Cortex of kidney (tissue), 1 donor: ENCODE results near the gene ERGIC3.

Experiments
- DNase-seq: peaks from one replicate; lab custom pipeline; 2025; lab: John Stamatoyannopoulos, UW

ERGIC3 gene

DNA sequence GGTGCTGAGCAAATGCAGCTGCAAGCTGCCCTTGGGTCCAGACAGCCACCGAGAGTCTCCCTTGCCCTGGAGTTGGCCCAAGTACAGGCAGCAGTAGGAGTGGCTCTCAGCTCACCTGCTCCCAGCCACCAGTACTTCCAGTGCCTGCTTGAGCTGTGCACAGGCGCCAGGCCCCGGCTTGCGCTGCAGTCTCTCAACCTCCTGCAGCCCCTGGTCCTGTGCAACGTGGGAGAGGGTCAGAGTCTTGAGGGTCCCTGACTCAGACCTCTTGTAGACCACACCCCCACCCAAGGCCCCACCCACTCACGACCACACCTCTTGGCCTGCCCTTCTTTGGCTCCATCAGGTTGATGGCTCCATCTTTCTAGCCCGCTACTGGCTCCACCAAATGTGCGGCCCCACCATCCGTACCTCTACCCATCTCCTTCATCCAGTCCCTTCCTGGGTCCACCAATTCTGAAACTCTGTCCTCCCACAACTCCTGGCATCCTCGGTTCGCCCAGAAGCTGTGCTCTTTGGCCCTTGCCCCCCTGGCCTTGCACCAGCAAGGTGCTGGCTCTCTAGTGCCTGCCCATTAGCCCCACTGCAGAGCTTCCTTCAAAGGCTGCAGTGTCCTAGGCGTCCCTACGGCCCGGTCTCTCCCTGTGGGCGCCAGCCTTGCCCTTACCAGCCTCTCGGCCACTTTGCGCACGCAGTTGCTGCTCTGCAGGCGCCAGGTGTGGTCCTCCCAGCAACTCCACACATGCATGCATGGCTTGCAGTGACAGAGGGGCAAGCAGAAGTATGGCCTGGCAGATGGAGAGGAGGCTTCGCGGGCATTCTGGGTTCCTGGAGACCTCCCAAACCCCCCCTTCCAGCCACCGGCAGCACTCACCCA is 57.3 kb downstream of the ERGIC3 start:
- no peak for DNase-seq

DNA sequence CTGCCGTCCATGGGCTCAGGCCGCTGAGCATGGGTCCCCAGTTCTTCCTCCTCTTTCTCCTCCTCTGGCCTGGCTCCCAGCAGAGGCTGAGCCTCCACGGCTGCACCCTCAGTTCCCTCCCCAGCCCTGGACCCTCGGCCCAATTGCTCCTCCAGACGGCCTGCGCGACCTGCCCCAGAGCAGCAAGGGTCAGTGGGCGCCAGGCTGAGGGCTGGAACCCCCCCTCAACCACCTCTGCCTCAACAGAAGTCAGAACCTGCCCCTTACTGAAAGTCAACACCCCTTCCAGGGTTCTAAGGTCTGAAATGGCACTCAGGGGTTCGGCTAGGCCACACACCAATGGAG is 57.9 kb downstream of the ERGIC3 start:
- DNase-seq: no peak

GRCh38 chr20:35600176-35600992 is 58.5 kb downstream of the ERGIC3 start:
- DNase-seq: no peak

DNA sequence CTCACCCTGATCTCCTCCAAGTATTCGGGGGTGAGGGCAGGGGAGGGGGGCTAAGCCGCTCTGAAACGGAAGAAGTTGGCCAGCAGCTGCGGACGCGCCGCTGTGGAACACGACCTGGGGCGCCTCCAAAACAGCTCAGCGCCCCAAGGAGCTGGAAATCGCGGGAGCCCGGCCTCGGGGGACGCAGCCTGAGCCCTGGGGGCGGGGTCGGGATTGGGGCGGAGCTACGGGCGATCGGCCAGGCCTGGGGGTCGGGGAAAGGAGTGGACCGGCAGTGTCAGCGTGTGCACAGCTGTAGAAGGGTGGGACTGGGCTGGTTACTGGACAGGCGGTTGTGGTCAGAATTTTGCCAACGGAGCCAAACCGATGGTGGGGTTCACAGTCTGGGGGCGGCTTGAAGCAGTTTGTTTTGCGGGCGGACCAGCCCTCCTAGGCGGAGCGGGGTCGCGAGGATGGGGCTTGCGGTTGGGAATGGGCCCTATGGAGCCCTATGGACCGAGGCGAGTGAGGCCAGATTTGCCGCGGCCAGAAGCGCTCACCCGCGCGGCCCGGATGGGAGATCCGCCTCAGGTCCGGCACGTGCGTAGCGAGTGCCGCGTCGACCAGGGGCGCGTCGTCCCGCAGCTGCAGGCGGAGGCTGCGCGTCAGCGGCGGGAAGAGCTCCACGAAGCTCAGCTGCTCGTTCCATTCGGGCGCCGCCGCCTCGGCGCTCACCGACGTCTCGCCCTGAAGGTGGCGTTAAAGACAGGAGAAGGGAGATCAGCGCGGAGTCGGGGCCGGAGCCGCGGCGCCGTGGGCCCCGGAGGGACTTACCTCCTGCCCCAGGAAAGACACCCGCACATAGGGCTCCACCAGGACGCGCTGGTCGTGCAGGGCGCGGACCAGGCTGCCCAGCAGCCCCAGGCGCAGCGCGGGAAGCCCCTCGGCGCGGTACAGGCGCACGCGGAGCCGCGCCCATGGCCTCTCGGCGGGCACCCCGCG is 59.4 kb downstream of the ERGIC3 start:
- no peak for DNase-seq

DNA sequence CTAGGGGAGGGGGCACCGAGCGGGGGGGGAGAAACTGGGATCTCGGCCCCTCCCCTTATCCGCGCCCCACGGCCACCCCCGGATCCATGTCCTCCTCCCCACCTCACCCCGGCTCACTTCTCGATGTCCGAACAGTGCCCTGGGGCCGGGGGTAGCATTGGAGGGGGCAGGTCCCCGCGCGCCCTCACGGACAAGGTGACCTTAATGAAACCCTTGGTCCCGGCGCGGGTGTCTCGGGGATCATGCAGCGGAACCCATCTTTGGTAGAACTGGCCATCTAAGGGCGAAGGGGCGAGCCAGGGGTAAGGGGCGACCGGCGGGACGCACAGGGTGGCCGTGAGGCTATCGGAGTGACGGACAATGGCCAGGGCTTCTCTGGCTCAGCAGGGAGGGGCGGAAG is 60.1 kb downstream of the ERGIC3 start:
- DNase-seq: no peak

DNA sequence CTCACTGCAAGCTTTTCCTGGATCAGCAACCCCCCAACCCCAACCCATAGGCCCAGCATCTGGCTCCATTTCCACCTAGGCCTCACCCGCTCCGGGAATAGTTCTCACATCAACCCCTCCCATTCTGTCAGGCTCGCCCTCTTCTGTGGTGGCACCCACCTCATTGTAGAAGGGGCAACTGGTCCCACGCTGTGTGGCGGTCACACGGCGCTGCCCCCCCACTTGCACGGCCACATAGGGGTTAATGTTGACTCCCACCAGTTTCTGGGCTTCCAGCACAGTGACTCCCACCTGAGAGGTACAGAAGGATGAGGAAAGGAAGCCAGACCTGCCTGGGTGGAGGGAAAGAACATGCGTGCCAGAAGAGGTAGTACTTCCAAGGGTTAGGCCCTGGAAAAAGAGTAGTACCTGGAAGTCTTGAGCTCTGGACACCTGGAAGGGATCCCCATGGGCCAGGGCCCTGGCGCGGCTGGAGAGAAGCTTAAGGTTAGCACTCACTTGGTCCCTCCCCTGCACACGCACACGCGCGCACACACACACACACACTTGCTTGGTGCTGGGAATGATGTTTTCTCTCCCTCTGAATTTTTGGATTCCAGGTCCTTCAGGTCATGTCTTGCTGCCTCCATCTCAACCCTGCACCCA is 61.1 kb downstream of the ERGIC3 start:
- no peak for DNase-seq

GRCh38 chr20:35603695-35604448 is 62.0 kb downstream of the ERGIC3 start:
- no peak for DNase-seq

GRCh38 chr20:35604449-35604747 is 62.5 kb downstream of the ERGIC3 start:
- DNase-seq: no peak

DNA sequence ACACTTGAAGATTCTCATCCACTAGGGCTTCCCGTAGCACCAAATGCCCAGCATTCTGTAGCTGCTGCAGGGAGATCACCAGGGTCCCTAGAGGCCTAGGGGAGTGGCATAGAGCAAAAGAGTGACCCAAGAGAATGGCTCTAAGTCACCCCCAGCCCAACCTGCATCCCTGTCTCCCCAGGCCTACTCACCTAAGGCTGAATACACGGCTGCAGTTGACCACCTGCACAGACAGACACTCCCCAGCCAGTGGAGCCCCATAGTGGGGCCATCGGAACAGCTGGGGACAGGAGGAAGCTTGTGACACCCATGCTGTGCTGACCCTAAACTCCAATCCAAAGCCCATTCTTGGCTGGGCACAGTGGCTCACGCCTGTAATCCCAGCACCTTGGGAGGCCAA is 64.2 kb downstream of the ERGIC3 start:
- DNase-seq: no peak
